WI38 (cell line): ENCODE results near the gene MCM7.

Experiments
- H3K4me3 ChIP-seq: 2 replicates; pipeline ENCODE4 v1.5.1; 2011; ENCODE audit warnings: low read depth, mild to moderate bottlenecking, control low read depth, low read length
- CTCF ChIP-seq: IDR thresholded peaks from 2 replicates; pipeline ENCODE4 v1.5.1; 2012; ENCODE audit warnings: low read depth, mild to moderate bottlenecking, control low read depth, low read length

Gene MCM7

DNA sequence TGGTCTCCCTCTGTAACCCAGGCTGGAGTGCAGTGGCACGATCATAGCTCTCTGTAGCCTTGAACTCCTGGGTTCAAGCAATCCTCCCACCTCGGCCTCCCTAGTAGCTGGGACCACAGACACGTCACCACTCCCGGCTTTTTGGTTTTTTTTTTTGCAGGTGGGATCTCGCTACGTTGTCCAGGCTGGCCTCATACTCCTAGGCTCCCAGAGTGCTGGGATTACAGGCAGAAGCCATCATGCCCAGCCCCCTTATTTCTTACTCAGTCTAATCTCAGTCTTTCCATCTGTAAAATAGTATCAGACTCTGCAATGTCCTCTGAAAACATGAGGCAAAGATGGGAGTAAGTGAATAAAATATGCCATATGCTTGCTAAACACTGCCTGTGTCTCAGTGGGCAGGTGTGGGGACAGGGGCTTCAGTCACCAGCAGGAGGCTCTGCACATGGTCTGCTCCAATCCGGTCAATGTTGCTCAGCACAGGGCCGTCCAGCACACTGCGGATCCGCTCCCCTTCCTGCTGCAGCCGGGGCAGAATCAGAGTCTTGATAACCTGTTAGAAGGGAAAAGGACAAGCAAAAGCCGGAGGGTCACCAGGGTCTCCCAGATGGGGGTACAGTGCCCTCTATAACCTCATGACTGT lies 8.4 kb upstream of the MCM7 start:
- no peak overlapping the region for H3K4me3 ChIP-seq
- TF ChIP-seq CTCF, result no peak

- no peak for TF ChIP-seq CTCF
- H3K4me3 ChIP-seq, result no peak overlapping the region
These were observed 6.7 kb upstream of the MCM7 start for GRCh38 chr7:100107890-100108289.

DNA sequence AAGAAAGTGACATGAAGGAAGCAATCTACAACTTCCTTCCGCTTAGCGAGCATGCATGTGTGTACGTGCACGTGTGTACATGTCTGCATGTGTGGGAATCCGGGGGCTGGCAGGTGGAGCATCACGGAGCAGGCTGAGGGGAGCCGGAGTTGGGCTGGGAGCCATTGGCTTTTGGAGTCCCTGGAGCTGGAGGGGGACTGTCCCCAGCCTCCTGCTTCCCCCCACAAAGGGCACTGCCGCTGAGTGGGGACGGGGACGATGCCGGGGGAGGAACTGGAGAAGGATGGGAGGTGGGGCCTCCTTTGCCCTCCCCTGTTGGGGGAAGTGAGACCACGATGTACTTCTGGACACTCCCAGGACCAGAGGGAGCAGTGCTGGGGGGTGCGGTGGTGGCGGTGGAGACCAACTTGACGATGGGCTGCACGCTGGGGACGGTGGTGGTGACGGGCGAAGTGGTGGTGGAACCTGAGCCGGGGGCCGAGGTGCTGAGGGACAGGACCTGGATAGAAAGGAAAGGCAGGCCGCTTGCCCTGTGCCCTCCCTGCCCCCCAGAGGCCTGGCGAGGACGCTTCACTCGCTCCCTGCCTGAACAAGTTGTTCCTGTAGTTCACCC lies 6.0 kb upstream of the MCM7 start:
- TF ChIP-seq CTCF, result no peak
- no peak overlapping the region for H3K4me3 ChIP-seq

GRCh38 chr7:100106633-100107032 lies 5.4 kb upstream of the MCM7 start:
- TF ChIP-seq CTCF, result no peak
- no peak overlapping the region for H3K4me3 ChIP-seq

- no peak for TF ChIP-seq CTCF
- no peak overlapping the region for H3K4me3 ChIP-seq
These were observed 4.3 kb upstream of the MCM7 start for GRCh38 chr7:100105534-100105933.

DNA sequence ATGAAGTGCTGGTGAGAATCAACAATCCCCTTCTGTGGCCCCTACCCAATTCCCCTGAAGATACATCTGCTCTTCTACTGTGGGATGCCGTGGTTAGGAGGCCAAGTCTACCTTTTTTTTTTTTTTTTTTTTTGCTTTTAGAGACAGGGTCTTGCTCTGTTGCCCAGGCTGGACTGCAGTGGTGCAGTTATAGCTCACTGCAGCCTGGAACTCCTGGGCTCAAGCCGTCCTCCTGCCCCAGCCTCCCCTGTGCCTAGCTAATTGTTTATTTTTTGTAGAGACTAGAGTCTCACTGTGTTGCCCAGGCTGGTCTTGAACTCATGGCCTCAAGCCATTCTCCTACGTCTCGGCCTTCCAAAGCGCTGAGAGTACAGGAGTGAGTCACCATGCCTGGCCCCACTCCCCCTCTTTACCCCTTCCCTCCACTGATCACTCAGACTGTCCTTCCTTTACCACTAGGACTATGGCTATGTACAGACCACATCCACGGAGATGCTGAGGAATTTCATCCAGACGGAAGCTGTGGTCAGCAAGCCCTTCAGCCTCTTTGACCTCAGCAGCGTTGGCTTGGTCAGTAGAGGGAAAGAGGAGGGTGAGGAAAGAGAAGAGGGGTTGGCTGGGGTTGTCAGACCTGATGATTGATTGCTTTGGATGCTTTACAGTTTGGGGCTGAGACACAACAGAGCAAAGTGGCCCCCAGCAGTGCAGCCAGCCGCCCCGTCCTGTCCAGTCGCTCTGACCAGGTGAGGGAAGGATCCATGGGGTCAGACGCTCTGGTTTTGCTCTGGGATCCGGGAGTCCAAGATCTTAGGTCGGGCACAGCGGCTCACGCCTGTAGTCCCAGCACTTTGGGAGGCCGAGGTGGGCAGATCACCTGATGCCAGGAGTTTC lies 2.0 kb upstream of the MCM7 start:
- TF ChIP-seq CTCF, result no peak
- no peak overlapping the region for H3K4me3 ChIP-seq
